ENCODE data around the gene NTRK2. TPM values are rescaled to one million over a fixed set of nuclear protein-coding genes. Genes with fewer than 3 reads are reported as not detected.
A peak's percentile ranks its signal among the peaks of the same experiment; 100 is the strongest.

Gene NTRK2
- total RNA-seq, 2 experiments from 2014 or later = 0.12 to 2.9 TPM

GRCh38 chr9:84953797-84954705 is 284.5 kb downstream of the NTRK2 start:
- H3K27ac Mint-ChIP-seq = no peak overlapping the region
- H3K27me3 Mint-ChIP-seq = no peaks in the 10 kb centered on the region
- CTCF ChIA-PET = interaction anchor here (0.8 kb wide), 1 partner anchor 12 kb away, joined by 3 read pairs; no protein-coding TSS in a partner anchor
- DNase-seq (peak; percentile 62), ATAC-seq (peak; percentile 63)
- peaks cover 3% of the 10 kb centered on the region for H3K4me1 Mint-ChIP-seq
- H3K4me3 Mint-ChIP-seq = no peak overlapping the region
- H3K36me3 Mint-ChIP-seq = no peaks in the 10 kb centered on the region
- no peaks in the 10 kb centered on the region for H3K9me3 Mint-ChIP-seq (ENCODE audit: low read depth)

GRCh38 chr9:84955155-84955554 is 285.6 kb downstream of the NTRK2 start:
- H3K27ac Mint-ChIP-seq = no peak overlapping the region
- CTCF ChIA-PET = interaction anchor here (0.8 kb wide), 1 partner anchor 11 kb away, joined by 3 read pairs; no protein-coding TSS in a partner anchor
- H3K9me3 Mint-ChIP-seq (ENCODE audit: low read depth) = no peaks in the 10 kb centered on the region
- DNase-seq (no peak), ATAC-seq (no peak)
- H3K36me3 Mint-ChIP-seq = no peaks in the 10 kb centered on the region
- no peaks in the 10 kb centered on the region for H3K27me3 Mint-ChIP-seq
- no peak overlapping the region for H3K4me3 Mint-ChIP-seq
- H3K4me1 Mint-ChIP-seq = peaks cover 3% of the 10 kb centered on the region

- Mint-ChIP-seq H3K9me3 (ENCODE audit: low read depth) (no peaks in the 10 kb centered on the region), H3K4me3 (no peak overlapping the region), H3K4me1 (peaks cover 3% of the 10 kb centered on the region), H3K27me3 (no peaks in the 10 kb centered on the region), H3K27ac (no peak overlapping the region), H3K36me3 (no peaks in the 10 kb centered on the region)
- ATAC-seq = no peak
- no peak for DNase-seq
- CTCF ChIA-PET = interaction anchor here (0.5 kb wide), 1 partner anchor 430 kb away, joined by 3 read pairs; no protein-coding TSS in a partner anchor
Measured at GRCh38 chr9:84955971-84956370, 286.4 kb downstream of the NTRK2 start.

GRCh38 chr9:84959339-84959738 is 289.8 kb downstream of the NTRK2 start:
- Mint-ChIP-seq H3K4me1 (no peaks in the 10 kb centered on the region), H3K4me3 (no peak overlapping the region), H3K36me3 (no peaks in the 10 kb centered on the region), H3K27ac (no peak overlapping the region), H3K9me3 (ENCODE audit: low read depth) (no peaks in the 10 kb centered on the region), H3K27me3 (no peaks in the 10 kb centered on the region)
- DNase-seq = no peak
- CTCF ChIA-PET = no interaction called here
- ATAC-seq = no peak

GRCh38 chr9:84966876-84967830 is 297.6 kb downstream of the NTRK2 start:
- Mint-ChIP-seq H3K4me3 (no peak overlapping the region), H3K27me3 (peaks cover 2% of the 10 kb centered on the region), H3K27ac (no peak overlapping the region), H3K9me3 (ENCODE audit: low read depth) (no peaks in the 10 kb centered on the region), H3K36me3 (no peaks in the 10 kb centered on the region), H3K4me1 (no peaks in the 10 kb centered on the region)
- no peak for ATAC-seq
- CTCF ChIA-PET = no interaction called here
- DNase-seq = no peak

- no peak for ATAC-seq
- no peaks in the 10 kb centered on the region for H3K9me3 Mint-ChIP-seq (ENCODE audit: low read depth)
- no peak overlapping the region for H3K27ac Mint-ChIP-seq
- H3K4me1 Mint-ChIP-seq = no peaks in the 10 kb centered on the region
- H3K36me3 Mint-ChIP-seq = no peaks in the 10 kb centered on the region
- H3K27me3 Mint-ChIP-seq = peaks cover 2% of the 10 kb centered on the region
- no peak for DNase-seq
- CTCF ChIA-PET = no interaction called here
- H3K4me3 Mint-ChIP-seq = no peak overlapping the region
Measured at GRCh38 chr9:84969084-84969483, 299.6 kb downstream of the NTRK2 start.

GRCh38 chr9:84969736-84970135 is 300.2 kb downstream of the NTRK2 start:
- no peaks in the 10 kb centered on the region for H3K4me1 Mint-ChIP-seq
- ATAC-seq = no peak
- no peak overlapping the region for H3K4me3 Mint-ChIP-seq

GRCh38 chr9:84970432-84970831 is 300.9 kb downstream of the NTRK2 start:
- Mint-ChIP-seq H3K4me3 (no peak overlapping the region), H3K27me3 (no peaks in the 10 kb centered on the region), H3K9me3 (ENCODE audit: low read depth) (no peaks in the 10 kb centered on the region), H3K4me1 (no peaks in the 10 kb centered on the region), H3K36me3 (no peaks in the 10 kb centered on the region), H3K27ac (no peak overlapping the region)
- DNase-seq (no peak), ATAC-seq (no peak)
- CTCF ChIA-PET = no interaction called here

More at GRCh38 chr9:84969736-84970135, 300.2 kb downstream of the NTRK2 start:
- no peaks in the 10 kb centered on the region for H3K36me3 Mint-ChIP-seq
- H3K9me3 Mint-ChIP-seq (ENCODE audit: low read depth) = no peaks in the 10 kb centered on the region
- no peak overlapping the region for H3K27ac Mint-ChIP-seq
- no peak for DNase-seq
- CTCF ChIA-PET = no interaction called here
- no peaks in the 10 kb centered on the region for H3K27me3 Mint-ChIP-seq

GRCh38 chr9:84971571-84971970 is 302.0 kb downstream of the NTRK2 start:
- DNase-seq = no peak
- H3K9me3 Mint-ChIP-seq (ENCODE audit: low read depth) = no peaks in the 10 kb centered on the region
- no peak for ATAC-seq
- H3K27ac Mint-ChIP-seq = no peak overlapping the region
- CTCF ChIA-PET = no interaction called here
- H3K36me3 Mint-ChIP-seq = no peaks in the 10 kb centered on the region
- H3K4me3 Mint-ChIP-seq = no peak overlapping the region
- no peaks in the 10 kb centered on the region for H3K27me3 Mint-ChIP-seq
- no peaks in the 10 kb centered on the region for H3K4me1 Mint-ChIP-seq

- DNase-seq (no peak), ATAC-seq (no peak)
- no peak overlapping the region for H3K4me3 Mint-ChIP-seq
- no peaks in the 10 kb centered on the region for H3K27me3 Mint-ChIP-seq
- no peaks in the 10 kb centered on the region for H3K9me3 Mint-ChIP-seq (ENCODE audit: low read depth)
- H3K27ac Mint-ChIP-seq = no peak overlapping the region
- CTCF ChIA-PET = no interaction called here
- no peaks in the 10 kb centered on the region for H3K4me1 Mint-ChIP-seq
- H3K36me3 Mint-ChIP-seq = no peaks in the 10 kb centered on the region
Measured at GRCh38 chr9:84974258-84974657, 304.7 kb downstream of the NTRK2 start.

GRCh38 chr9:84974855-84975254 is 305.3 kb downstream of the NTRK2 start:
- Mint-ChIP-seq H3K36me3 (no peaks in the 10 kb centered on the region), H3K9me3 (ENCODE audit: low read depth) (no peaks in the 10 kb centered on the region), H3K4me1 (no peaks in the 10 kb centered on the region), H3K4me3 (no peak overlapping the region), H3K27me3 (no peaks in the 10 kb centered on the region), H3K27ac (no peak overlapping the region)
- ATAC-seq (no peak), DNase-seq (no peak)
- CTCF ChIA-PET = no interaction called here

- CTCF ChIA-PET = no interaction called here
- ATAC-seq (no peak), DNase-seq (no peak)
- Mint-ChIP-seq H3K27ac (no peak overlapping the region), H3K4me1 (no peaks in the 10 kb centered on the region), H3K36me3 (no peaks in the 10 kb centered on the region), H3K27me3 (no peaks in the 10 kb centered on the region), H3K9me3 (ENCODE audit: low read depth) (no peaks in the 10 kb centered on the region), H3K4me3 (no peak overlapping the region)
Measured at GRCh38 chr9:84975926-84976325, 306.4 kb downstream of the NTRK2 start.

GRCh38 chr9:84978661-84979060 is 309.1 kb downstream of the NTRK2 start:
- ATAC-seq (no peak), DNase-seq (no peak)
- Mint-ChIP-seq H3K27me3 (no peaks in the 10 kb centered on the region), H3K4me1 (no peaks in the 10 kb centered on the region), H3K36me3 (no peaks in the 10 kb centered on the region), H3K27ac (no peak overlapping the region), H3K4me3 (no peak overlapping the region), H3K9me3 (ENCODE audit: low read depth) (no peaks in the 10 kb centered on the region)
- CTCF ChIA-PET = no interaction called here

Measured in activated CD8-positive, alpha-beta memory T cell treated with anti-CD3 and anti-CD28 coated beads, Interleukin-2, amount 10 ng/mL, durations not matched to agents 7 days and 5 days (primary cell).